Measurements from ENCODE around the gene NFAT5.

The NFAT5 gene

DNA sequence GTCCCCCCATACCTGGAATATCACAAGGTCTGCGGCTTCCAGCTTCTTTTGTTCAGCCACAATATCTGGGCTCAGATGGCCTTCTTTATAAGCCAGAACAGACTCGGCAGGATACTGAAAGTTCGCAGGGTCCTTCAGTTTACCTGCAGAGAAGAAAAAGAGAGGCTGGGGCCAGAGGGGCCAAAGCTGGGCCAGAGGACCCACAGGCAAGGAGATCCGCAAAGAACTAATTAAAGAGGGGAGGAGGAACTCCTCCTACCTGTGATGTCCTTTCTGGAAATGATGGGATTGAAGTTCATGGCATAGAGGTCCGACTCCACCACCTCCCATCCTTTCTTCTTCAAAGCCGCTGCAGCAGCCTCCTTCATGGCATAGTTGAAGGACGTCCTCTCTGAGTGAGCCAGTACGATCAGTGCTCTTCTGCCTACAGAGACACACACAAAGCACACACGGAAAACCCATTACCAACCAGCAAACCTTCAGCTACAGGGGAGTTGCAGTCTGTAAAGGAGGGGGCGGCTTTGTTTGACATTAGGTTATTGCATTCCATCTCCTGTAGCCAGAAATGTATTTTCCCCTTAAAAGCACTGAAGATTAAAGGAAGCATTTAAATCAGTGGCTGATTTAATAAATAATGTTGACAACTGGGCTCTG, 152.5 kb downstream of the NFAT5 start:
- TF ChIP-seq, protein P1, sequence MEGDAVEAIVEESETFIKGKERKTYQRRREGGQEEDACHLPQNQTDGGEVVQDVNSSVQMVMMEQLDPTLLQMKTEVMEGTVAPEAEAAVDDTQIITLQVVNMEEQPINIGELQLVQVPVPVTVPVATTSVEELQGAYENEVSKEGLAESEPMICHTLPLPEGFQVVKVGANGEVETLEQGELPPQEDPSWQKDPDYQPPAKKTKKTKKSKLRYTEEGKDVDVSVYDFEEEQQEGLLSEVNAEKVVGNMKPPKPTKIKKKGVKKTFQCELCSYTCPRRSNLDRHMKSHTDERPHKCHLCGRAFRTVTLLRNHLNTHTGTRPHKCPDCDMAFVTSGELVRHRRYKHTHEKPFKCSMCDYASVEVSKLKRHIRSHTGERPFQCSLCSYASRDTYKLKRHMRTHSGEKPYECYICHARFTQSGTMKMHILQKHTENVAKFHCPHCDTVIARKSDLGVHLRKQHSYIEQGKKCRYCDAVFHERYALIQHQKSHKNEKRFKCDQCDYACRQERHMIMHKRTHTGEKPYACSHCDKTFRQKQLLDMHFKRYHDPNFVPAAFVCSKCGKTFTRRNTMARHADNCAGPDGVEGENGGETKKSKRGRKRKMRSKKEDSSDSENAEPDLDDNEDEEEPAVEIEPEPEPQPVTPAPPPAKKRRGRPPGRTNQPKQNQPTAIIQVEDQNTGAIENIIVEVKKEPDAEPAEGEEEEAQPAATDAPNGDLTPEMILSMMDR (IDR thresholded peaks at IDR 0.05; ENCODE audit: low read depth, low read length, missing control alignments), result no peak
- no peak overlapping the region for H3K4me3 ChIP-seq (replicated peaks; ENCODE audit: low read depth, low read length)
- DNase-seq (ENCODE audit: extremely low read depth, low read depth), result no peak

DNA sequence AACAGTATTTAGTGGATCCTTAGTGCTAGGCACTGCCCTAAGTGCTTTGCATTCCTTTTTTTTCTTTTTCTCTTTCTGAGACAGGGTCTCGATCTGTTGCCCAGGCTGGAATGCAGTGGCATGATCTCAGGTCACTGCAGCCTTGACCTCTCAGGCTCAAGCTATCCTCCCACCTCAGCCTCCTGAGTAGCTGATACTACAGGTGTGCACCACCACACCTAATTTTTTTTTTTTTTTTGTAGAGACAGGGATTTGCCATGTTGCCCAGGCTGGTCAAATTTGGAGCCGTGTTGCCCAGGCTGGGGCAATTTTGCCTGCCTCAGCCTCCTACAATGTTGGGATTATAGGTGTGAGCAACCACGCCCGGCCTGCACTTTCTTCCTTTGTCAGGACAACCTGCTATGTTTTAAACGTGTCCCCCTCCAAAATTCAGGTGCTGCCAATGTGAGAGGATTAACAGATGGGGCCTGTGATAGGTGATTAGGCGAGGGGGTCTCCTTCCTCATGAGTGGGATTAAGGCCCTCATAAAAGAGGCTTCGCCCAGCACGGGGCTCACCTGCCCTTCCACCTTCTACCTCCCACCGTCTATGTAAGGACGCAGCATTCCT, 155.2 kb downstream of the NFAT5 start:
- DNase-seq (ENCODE audit: extremely low read depth, low read depth), result no peak
- TF ChIP-seq, protein P1 (IDR thresholded peaks at IDR 0.05; ENCODE audit: low read depth, low read length, missing control alignments), result no peak
- no peak overlapping the region for H3K4me3 ChIP-seq (replicated peaks; ENCODE audit: low read depth, low read length)

DNA sequence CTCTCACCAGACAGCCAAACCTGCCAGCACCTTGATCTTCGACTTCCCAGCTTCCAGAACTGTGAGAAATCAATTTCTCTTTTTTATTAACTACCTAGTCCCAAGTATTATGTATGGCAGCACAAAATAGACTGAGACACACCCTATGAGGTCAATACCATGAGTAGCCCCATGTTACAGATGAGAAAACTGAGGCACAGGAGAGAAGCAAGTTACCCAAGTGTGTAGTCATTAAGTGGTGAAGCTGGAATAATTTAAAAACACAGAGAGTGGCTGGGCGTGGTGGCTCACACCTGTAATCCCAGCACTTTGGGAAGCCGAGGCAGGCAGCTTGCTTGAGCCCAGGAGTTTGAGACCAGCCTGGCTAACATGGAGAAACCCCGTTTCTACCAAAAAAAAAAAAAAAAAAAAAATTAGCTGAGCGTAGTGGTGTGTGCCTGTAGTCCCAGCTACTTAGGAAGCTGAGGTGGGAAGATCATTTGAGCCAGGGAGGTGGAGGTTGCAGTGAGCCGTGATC, 155.7 kb downstream of the NFAT5 start:
- no peak for DNase-seq (ENCODE audit: extremely low read depth, low read depth)
- TF ChIP-seq, protein P1 (IDR thresholded peaks at IDR 0.05; ENCODE audit: low read depth, low read length, missing control alignments), result no peak
- H3K4me3 ChIP-seq (replicated peaks; ENCODE audit: low read depth, low read length), result no peak overlapping the region

DNA sequence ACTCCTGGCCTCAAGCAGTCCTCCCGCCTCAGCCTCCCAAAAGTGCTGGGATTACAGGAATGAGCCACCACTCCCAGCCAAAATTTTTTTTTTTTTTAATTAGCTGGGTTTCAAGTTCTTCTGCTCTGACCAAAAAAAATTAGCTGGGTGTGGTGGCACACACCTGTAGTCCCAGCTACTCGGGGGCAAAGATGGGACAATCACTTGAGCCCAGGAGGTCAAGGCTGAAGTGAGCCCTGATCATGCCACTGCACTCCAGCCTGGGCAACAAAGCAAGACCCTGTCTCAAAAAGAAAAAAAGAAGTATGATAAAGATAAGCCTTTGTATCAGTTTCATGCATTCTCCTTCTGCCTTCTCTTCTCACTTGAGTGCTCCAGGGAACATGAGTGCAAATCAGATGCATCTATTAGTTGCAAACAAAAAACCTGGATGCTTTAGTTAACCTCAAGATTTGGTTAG, 158.7 kb downstream of the NFAT5 start:
- TF ChIP-seq, protein P1 (IDR thresholded peaks at IDR 0.05; ENCODE audit: low read depth, low read length, missing control alignments), result no peak
- no peak for DNase-seq (ENCODE audit: extremely low read depth, low read depth)
- peak overlapping the region; percentile 67; the same call in 1 of the 2 replicates for H3K4me3 ChIP-seq (replicated peaks; ENCODE audit: low read depth, low read length)

- no peak for DNase-seq (ENCODE audit: extremely low read depth, low read depth)
- TF ChIP-seq, protein P1 (IDR thresholded peaks at IDR 0.05; ENCODE audit: low read depth, low read length, missing control alignments), result no peak
- H3K4me3 ChIP-seq (replicated peaks; ENCODE audit: low read depth, low read length), result peak overlapping the region; percentile 67
Measured at GRCh38 chr16:69724981-69725479, 159.3 kb downstream of the NFAT5 start.

DNA sequence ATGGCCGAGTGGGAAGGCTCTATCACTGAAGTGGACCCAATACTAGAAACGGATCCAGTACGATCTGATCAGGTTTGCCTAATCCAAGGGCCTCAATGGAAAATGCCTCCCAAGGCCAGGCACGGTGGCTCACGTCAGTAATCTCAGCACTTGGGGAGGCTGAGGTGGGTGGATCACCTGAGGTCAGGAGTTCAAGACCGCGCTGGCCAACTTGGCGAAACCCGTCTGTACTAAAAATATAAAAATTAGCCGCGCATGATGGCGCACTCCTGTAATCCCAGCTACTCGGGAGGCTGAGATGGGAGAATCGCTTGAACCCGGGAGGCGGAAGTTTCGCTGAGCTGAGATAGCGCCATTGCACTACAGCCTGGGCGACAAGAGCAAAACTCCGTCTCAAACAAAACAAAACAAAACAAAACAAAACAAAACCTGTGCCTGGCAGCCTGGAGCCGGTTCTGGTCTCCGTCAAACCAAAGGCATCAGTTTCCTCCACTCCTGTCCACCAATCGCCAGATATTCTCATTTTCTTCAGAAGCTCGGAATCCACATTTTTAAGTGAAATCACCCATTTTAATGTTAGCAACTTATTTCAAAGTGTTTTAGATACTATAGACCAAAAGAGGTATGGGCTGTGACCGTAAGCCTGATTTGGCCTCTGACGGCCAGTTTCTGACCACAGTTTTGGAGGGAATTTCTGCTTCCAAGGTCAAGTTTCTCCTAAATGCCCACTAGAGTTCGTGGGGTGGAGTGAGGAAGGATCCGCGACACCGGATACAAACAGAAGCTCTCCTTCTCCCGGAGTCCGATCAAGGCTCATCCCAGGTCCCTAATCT, 159.9 kb downstream of the NFAT5 start:
- TF ChIP-seq, protein P1 (IDR thresholded peaks at IDR 0.05; ENCODE audit: low read depth, low read length, missing control alignments), result no peak
- DNase-seq (ENCODE audit: extremely low read depth, low read depth), result no peak

More for the DNA sequence above, 159.9 kb downstream of the NFAT5 start:
- peak overlapping the region; percentile 67 for H3K4me3 ChIP-seq (replicated peaks; ENCODE audit: low read depth, low read length)
